H9 (cell line): Measurements from ENCODE around the gene RNF180. TPM values are rescaled to one million over a fixed set of nuclear protein-coding genes. Genes with fewer than 3 reads are reported as not detected.

Experiments
- DNase-seq: peaks from one replicate; pipeline ENCODE4 v3.0.0-alpha.2; 2017
- H2AFZ ChIP-seq: one replicate; pipeline ENCODE4 v1.6.1; 2013; ENCODE audit warnings: mild to moderate bottlenecking, low read length, control low read depth, moderate library complexity
- H2AK5ac ChIP-seq: 2 replicates; pipeline ENCODE4 v1.6.1; 2013; ENCODE audit warnings: low read length, control low read depth, mixed read lengths; ENCODE audit not compliant: insufficient read length
- H2BK120ac ChIP-seq: one replicate; pipeline ENCODE4 v1.6.1; 2013; ENCODE audit warnings: low read depth, mild to moderate bottlenecking, low read length, control low read depth, inconsistent platforms; ENCODE audit not compliant: poor library complexity, severe bottlenecking
- H2BK12ac ChIP-seq: 2 replicates; pipeline ENCODE4 v1.6.1; 2013; ENCODE audit warnings: low read length, control low read depth, mixed read lengths, low read depth; ENCODE audit not compliant: insufficient read length
- H2BK15ac ChIP-seq: 2 replicates; pipeline ENCODE4 v1.6.1; 2013; ENCODE audit warnings: low read depth, low read length, control low read depth
- H2BK20ac ChIP-seq: one replicate; pipeline ENCODE4 v1.6.1; 2013; ENCODE audit warnings: low read depth, mild to moderate bottlenecking, low read length, control low read depth, inconsistent platforms; ENCODE audit not compliant: poor library complexity, severe bottlenecking
- H2BK5ac ChIP-seq: 2 replicates; pipeline ENCODE4 v1.6.1; 2013; ENCODE audit warnings: low read length, control low read depth, mixed read lengths; ENCODE audit not compliant: insufficient read length
- H3K14ac ChIP-seq: 2 replicates; pipeline ENCODE4 v1.6.1; 2013; ENCODE audit warnings: low read length, control low read depth; ENCODE audit not compliant: insufficient read depth
- H3K18ac ChIP-seq: 2 replicates; pipeline ENCODE4 v1.6.1; 2013; ENCODE audit warnings: low read depth, mild to moderate bottlenecking, mixed read lengths, low read length, control low read depth; ENCODE audit not compliant: insufficient read length
- H3K23ac ChIP-seq: 2 replicates; pipeline ENCODE4 v1.6.1; 2013; ENCODE audit warnings: low read length, control low read depth, mixed read lengths, low read depth; ENCODE audit not compliant: insufficient read length
- H3K23me2 ChIP-seq: 2 replicates; pipeline ENCODE4 v1.6.1; 2013; ENCODE audit warnings: low read depth, mild to moderate bottlenecking, mixed read lengths, low read length, control low read depth; ENCODE audit not compliant: insufficient read length, poor library complexity, severe bottlenecking
- H3K27ac ChIP-seq: 2 replicates; pipeline ENCODE4 v1.5.1; 2013; ENCODE audit warnings: low read length, control low read depth, mixed read lengths, low read depth; ENCODE audit not compliant: insufficient read length
- H3K27me3 ChIP-seq: 2 replicates; pipeline ENCODE4 v1.6.1; 2013; ENCODE audit warnings: low read length, control low read depth, inconsistent platforms; ENCODE audit not compliant: insufficient read depth
- H3K4ac ChIP-seq: 2 replicates; pipeline ENCODE4 v1.6.1; 2013; ENCODE audit warnings: low read depth, mild to moderate bottlenecking, control low read depth, inconsistent platforms, low read length, moderate library complexity
- H3K4me1 ChIP-seq: 2 replicates; pipeline ENCODE4 v1.6.1; 2013; ENCODE audit warnings: low read length, control low read depth, inconsistent platforms; ENCODE audit not compliant: insufficient read depth
- H3K4me2 ChIP-seq: 2 replicates; pipeline ENCODE4 v1.6.1; 2013; ENCODE audit warnings: low read length, control low read depth, mixed read lengths; ENCODE audit not compliant: insufficient read length, insufficient read depth
- H3K56ac ChIP-seq: 2 replicates; pipeline ENCODE4 v1.6.1; 2013; ENCODE audit warnings: low read depth, mild to moderate bottlenecking, mixed read lengths, low read length, control low read depth; ENCODE audit not compliant: insufficient read length
- H3K79me1 ChIP-seq: 2 replicates; pipeline ENCODE4 v1.6.1; 2013; ENCODE audit warnings: low read depth, mild to moderate bottlenecking, moderate library complexity, low read length, control low read depth, inconsistent platforms; ENCODE audit not compliant: insufficient read depth, poor library complexity, severe bottlenecking
- H3K79me2 ChIP-seq: 2 replicates; pipeline ENCODE4 v1.6.1; 2013; ENCODE audit warnings: low read length, control low read depth, inconsistent platforms; ENCODE audit not compliant: insufficient read depth
- H3K9ac ChIP-seq: 2 replicates; pipeline ENCODE4 v1.6.1; 2013; ENCODE audit warnings: low read length, control low read depth, mixed read lengths; ENCODE audit not compliant: insufficient read length; ENCODE audit errors: extremely low read depth
- H3K9me3 ChIP-seq: one replicate; pipeline ENCODE4 v1.6.1; 2013; ENCODE audit warnings: low read depth, low read length, inconsistent platforms; ENCODE audit not compliant: control insufficient read depth
- H3T11ph ChIP-seq: one replicate; pipeline ENCODE4 v1.6.1; 2013; ENCODE audit warnings: mild to moderate bottlenecking, low read length, control low read depth, inconsistent platforms
- H4K20me1 ChIP-seq: one replicate; pipeline ENCODE4 v1.6.1; 2013; ENCODE audit not compliant: control insufficient read depth, insufficient read length, insufficient read depth
- H4K5ac ChIP-seq: 2 replicates; pipeline ENCODE4 v1.6.1; 2013; ENCODE audit warnings: low read depth, mild to moderate bottlenecking, mixed read lengths, low read length, control low read depth; ENCODE audit not compliant: insufficient read length
- H4K8ac ChIP-seq: replicated peaks from 2 replicates; pipeline ENCODE4 v1.6.1; 2013; ENCODE audit warnings: low read length, control low read depth, mixed read lengths, low read depth; ENCODE audit not compliant: insufficient read length
- H4K91ac ChIP-seq: 2 replicates; pipeline ENCODE4 v1.6.1; 2013; ENCODE audit warnings: low read depth, mild to moderate bottlenecking, moderate library complexity, mixed read lengths, low read length, control low read depth; ENCODE audit not compliant: insufficient read length
- H3K27ac Mint-ChIP-seq, 3 experiments: 2 replicates in 2 of 3; 3 replicates in 1 of 3; pipeline ENCODE4 v1.8.0; 2020 to 2021; ENCODE audit warnings: mixed read lengths in 3 of 3, mild to moderate bottlenecking in 1 of 3, moderate library complexity in 1 of 3
- H3K27me3 Mint-ChIP-seq: 2 replicates; pipeline ENCODE4 v1.8.0; 2021; ENCODE audit warnings: low read depth, mild to moderate bottlenecking, moderate library complexity, mixed read lengths
- H3K36me3 Mint-ChIP-seq, 3 experiments: 2 replicates in 2 of 3; 3 replicates in 1 of 3; pipeline ENCODE4 v1.8.0; 2020 to 2021; ENCODE audit warnings: low read depth in 3 of 3, mixed read lengths in 3 of 3; ENCODE audit not compliant: insufficient read depth in 1 of 3
- H3K4me1 Mint-ChIP-seq, 2 experiments: 2 replicates each; pipeline ENCODE4 v1.8.0; 2020; ENCODE audit warnings: mixed read lengths in 2 of 2
- H3K4me3 Mint-ChIP-seq, 2 experiments: 2 replicates in 1 of 2; 3 replicates in 1 of 2; pipeline ENCODE4 v1.8.0; 2020 to 2021; ENCODE audit warnings: mild to moderate bottlenecking in 2 of 2, mixed read lengths in 2 of 2, moderate library complexity in 1 of 2
- H3K9me3 Mint-ChIP-seq, 2 experiments: 2 replicates in 1 of 2; 3 replicates in 1 of 2; pipeline ENCODE4 v1.8.0; 2020; ENCODE audit warnings: mild to moderate bottlenecking in 2 of 2, mixed read lengths in 2 of 2, moderate library complexity in 1 of 2
- WGBS: extraction: QIAGEN DNeasy Blood & Tissue Kit; methylation state at CpG from one replicate; pipeline ENCODE4 v1.1.7; 2013; ENCODE audit warnings: missing lambda C conversion rate, low lambda C conversion rate, mixed read lengths; ENCODE audit not compliant: insufficient read length; ENCODE audit errors: extremely low coverage; 5-methylcytosine and 5-hydroxymethylcytosine counted together
- total RNA-seq: library from RNA; stranded (reverse); gene quantifications from 2 replicates; pipeline ENCODE4 v1.2.1, GENCODE V29; 2021
- TF ChIP-seq, protein P1 (sequence below): fragments of 200-600 bp; sonication (generic); conservative IDR thresholded peaks from 3 replicates; pipeline ENCODE4 v1.8.0; 2021; ENCODE audit warnings: antibody characterized with exemption, mild to moderate bottlenecking

The RNF180 gene
- total RNA-seq, 1 experiment from 2014 or later: 2.5 TPM

DNA sequence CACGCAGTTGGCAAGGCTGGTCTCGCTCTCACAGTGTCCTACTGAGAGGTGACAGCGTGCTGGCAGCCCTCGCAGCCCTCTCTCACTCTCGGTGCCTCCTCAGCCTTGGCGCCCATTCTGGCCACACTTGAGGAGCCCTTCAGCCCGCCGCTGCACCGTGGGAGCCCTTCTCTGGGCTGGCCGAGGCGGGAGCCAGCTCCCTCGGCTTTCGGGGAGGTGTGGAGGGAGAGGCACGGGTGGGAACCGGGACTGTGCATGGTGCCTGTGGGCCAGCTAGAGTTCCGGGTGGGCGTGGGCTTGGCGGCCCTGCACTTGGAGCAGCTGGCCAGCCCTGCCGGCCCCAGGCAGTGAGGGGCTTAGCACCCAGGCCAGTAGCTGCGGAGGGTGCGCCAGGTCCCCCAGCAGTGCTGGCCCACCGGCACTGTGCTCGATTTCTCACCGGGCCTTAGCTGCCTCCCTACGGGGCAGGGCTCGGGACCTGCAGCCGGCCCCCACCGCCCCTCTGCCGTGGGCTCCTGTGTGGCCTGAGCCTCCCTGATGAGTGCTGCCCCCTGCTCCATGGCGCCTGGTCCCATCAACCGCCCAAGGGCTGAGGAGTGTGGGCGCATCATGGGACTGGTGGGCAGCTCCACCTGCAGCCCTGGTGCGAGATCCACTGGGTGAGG, 15.7 kb upstream of the RNF180 start:
- H3K4me1 ChIP-seq: no peaks in the 10 kb centered on the region
- H3K4ac ChIP-seq: no peak overlapping the region
- no peak overlapping the region for H3K9ac ChIP-seq
- Mint-ChIP-seq H3K9me3 (peaks cover 11 to 14% of the 10 kb centered on the region in 2 experiments), H3K36me3 (peaks cover 4 to 7% (median 5%) of the 10 kb centered on the region in 3 experiments; a peak in 5 of 7 replicates), H3K4me1 (peaks cover 6 to 10% of the 10 kb centered on the region in 2 experiments), H3K4me3 (no peak overlapping the region), H3K27ac (no peak overlapping the region), H3K27me3 (no peaks in the 10 kb centered on the region; the same call in none of the 2 replicates)
- no peaks in the 10 kb centered on the region for H3K79me1 ChIP-seq
- no peak overlapping the region for H3K56ac ChIP-seq
- no CpG with 5 or more reads among the region's 33 CpGs for WGBS
- H3K27me3 ChIP-seq: no peaks in the 10 kb centered on the region
- H3K23me2 ChIP-seq: no peaks in the 10 kb centered on the region
- no peak overlapping the region for H4K5ac ChIP-seq
- no peak overlapping the region for H3K23ac ChIP-seq
- no peak overlapping the region for H3K4me2 ChIP-seq
- H3K9me3 ChIP-seq: no peaks in the 10 kb centered on the region
- H3T11ph ChIP-seq: no peak overlapping the region
- H3K18ac ChIP-seq: no peak overlapping the region
- H2AFZ ChIP-seq: no peak overlapping the region
- no peak overlapping the region for H4K91ac ChIP-seq
- H2BK15ac ChIP-seq: no peak overlapping the region; the same call in 1 of the 2 replicates
- no peaks in the 10 kb centered on the region for H4K20me1 ChIP-seq
- H2AK5ac ChIP-seq: no peak overlapping the region
- TF ChIP-seq, protein P1, sequence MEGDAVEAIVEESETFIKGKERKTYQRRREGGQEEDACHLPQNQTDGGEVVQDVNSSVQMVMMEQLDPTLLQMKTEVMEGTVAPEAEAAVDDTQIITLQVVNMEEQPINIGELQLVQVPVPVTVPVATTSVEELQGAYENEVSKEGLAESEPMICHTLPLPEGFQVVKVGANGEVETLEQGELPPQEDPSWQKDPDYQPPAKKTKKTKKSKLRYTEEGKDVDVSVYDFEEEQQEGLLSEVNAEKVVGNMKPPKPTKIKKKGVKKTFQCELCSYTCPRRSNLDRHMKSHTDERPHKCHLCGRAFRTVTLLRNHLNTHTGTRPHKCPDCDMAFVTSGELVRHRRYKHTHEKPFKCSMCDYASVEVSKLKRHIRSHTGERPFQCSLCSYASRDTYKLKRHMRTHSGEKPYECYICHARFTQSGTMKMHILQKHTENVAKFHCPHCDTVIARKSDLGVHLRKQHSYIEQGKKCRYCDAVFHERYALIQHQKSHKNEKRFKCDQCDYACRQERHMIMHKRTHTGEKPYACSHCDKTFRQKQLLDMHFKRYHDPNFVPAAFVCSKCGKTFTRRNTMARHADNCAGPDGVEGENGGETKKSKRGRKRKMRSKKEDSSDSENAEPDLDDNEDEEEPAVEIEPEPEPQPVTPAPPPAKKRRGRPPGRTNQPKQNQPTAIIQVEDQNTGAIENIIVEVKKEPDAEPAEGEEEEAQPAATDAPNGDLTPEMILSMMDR: no peak
- H3K27ac ChIP-seq: no peak overlapping the region
- H2BK5ac ChIP-seq: no peak overlapping the region
- no peak overlapping the region for H2BK12ac ChIP-seq
- H3K79me2 ChIP-seq: no peaks in the 10 kb centered on the region
- no peak overlapping the region for H3K14ac ChIP-seq
- DNase-seq: no peak
- H2BK20ac ChIP-seq: no peak overlapping the region
- H4K8ac ChIP-seq: no peak overlapping the region
- H2BK120ac ChIP-seq: no peak overlapping the region
